CD4-positive, alpha-beta T cell treated with Interleukin-2 at 100 ng/mL for 4 hours (primary cell): ENCODE measurements around the gene MRPS16.

ENCODE experiments used
- DNase-seq: peaks from one replicate; pipeline ENCODE4 v3.0.0-alpha.2; 2020; ENCODE audit warnings: low spot score

Gene MRPS16

DNA sequence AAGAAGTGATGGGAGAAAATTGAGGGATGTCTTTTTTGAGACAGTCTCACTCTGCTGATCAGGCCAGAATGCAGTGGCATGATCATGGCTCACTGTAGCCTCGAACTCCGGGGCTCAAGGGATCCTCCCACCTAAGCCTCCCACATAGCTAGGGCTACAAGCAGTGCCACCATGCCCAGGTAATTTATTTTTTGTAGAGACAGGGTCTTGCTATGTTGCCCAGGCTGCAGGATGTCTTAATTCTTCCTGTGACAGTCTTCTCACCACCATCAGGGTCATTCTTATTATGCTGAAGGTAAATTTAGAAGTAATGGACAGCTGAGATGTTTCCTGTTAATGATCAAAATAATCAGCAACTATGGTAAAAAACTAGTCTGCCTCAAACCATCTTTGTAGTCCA is 12.5 kb downstream of the MRPS16 start:
- DNase-seq: no peak

DNA sequence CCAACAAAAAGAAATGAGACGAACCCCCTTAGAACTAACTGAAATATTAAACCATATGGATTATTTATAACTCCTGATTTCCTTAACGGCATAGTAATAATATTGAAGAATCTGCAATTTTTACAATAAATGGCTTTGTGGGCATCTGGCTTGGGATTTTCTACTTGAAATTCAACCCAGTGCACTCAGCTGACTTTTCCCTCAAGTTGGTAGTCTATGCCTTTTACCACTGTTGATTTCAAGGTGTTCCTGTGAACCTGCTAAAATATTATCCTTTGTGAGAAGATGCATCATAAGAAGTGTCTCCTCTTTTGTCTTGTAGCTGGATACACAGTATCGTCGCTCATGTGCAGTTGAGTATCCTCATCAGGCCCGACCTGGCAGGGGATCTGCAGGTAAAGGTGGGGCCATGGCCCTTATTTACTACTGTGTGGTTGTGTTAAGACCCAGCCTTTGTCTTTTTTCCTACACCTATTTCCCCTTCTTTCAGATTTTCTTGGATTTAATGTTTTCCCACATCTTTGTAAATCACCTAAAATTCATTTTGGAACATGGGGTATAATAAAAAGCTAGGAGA is 13.4 kb downstream of the MRPS16 start:
- DNase-seq: no peak

DNA sequence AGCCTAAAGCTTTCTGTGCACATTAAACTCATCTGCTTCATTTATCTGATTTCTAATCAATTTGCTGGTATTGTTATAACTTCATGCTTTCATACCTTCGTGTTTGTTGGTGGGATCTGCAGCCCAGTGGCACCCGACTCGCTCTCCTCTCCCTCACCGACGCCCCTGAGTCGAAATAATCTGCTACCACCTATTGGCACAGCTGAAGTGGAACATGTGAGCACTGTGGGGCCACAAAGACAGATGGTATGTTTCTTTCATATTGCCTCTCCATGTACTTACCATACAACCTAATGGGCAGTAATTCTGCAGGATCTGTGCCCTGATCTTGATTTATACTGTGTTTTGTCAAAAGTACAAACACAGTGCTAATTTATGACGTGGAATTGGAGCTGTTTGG is 17.7 kb downstream of the MRPS16 start:
- DNase-seq: no peak

DNA sequence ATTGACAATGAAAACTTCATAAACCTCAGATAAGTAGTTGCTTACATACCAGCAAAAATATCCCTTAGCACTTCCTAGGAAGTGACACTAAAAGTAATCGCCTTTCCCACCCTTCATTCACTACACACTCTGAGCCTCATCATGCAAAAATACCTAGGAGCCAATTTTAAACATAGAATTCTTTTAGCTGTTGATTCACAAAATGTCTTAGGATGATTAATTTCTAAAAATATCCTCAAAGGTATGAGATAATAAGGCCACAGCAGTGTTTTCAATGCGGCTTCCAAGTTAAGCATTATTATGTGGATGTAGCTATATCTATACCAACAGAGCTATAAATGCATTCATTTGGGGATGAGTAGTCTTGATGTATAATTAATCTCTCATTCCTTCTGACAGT is 18.6 kb downstream of the MRPS16 start:
- DNase-seq: no peak

DNA sequence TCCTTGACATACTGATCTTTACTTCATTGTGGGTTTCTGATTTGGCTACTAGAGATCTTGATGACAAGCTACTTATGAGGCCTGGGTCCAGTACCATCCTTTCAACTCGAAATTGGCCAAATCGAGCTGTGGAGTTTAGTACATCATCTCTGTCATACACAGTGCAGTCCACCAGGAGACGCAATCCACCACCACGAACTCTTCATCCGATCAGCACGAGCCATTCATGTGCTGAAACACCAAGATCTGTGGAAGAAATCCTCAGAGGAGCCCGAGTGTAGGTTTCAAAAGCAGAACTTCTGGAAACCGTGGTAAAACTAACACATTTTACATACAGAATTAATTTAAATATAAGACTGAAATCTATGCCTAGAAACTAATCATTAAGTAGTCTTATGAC is 19.6 kb downstream of the MRPS16 start:
- no peak for DNase-seq

DNA sequence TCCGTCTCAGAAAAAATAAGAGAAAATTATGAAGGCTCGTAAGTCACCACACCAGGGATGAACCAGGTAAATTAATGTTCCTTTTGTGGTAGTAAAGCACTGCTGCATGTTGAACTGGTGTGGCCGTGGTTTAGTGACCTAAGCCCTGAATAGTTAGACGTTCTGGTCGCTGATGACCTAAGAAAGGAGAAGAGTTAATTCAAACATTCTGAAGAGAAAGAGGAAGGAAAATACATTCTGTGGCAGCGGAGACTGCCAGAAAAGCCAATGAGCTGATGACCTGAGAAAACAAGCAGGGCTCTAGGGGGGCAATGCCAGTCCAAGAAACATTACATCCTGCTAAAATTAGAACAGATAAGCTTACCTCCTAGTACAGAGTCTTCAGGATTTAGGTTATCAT is 22.9 kb downstream of the MRPS16 start:
- no peak for DNase-seq

DNA sequence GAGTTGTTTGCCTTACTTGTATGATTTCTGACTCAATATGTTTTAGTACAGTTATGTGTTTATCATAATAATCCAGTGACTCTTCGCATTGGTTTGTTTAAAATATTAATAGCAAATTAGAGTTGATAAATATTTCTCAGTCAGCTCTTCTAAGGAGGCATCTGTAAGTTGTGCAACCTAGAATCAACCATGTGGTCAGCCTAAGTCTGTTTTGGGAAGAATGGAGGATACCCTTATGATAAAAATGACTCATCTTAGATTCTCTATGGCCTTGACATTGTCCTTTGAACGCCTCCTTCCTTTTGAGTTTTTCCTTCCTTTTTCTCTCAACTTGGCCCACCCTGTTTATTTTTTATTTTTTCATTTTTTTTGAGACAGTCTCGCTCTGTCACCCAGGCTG is 24.2 kb downstream of the MRPS16 start:
- no peak for DNase-seq

DNA sequence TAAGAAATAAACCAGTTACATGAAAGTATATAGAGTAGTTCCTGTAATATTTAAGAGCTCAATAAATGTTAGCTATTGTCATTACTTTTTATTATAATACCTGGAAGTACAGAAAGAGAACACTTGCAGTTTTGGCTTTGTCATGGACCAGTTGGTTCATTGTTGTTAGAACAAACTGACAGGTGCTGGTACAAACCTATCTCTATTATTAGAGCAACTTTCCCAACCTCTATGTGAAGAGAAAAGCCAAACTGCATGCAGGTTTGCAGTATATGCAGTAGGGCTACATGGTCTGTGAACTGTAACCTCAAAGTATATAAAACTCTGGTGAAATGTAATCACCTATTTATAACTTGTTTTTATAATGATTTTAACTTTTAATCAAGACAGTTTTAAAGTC is 25.8 kb downstream of the MRPS16 start:
- no peak for DNase-seq

DNA sequence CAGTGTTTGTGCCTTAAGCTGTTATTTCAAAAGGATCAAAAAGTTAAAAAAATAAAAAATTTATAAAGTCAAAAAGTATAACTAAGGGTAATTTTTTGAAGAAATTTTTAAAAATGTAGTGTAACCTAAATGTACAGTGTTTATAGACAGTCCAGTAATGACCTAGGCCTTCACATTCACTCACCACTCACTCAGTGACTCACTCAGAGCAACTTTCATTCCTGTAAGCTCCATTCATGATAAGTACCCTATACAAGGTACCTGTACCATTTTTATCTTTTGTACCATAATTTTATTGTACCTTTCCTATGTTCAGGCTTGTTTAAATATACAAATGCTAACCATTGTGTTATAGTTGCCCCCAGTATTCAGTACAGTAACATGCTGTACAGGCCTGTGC is 26.9 kb downstream of the MRPS16 start:
- DNase-seq: no peak

DNA sequence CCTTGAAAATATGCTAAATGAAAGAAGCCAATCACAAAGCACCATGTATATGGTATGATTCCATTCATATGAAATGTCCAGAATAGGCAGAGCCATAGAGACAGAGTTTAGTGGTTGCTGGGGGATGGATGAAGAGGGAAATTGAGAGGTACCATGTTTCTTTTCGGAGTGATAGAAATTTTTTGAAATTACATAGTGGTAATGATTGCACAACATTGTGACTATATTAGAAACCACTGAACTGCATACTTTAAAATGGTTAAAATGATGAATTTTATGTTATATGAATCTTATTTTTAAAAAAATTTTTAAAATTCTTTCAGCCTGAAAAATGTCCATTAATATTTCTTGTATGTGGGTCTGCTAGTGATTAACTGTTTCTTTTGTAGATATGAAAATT is 31.5 kb downstream of the MRPS16 start:
- no peak for DNase-seq

DNA sequence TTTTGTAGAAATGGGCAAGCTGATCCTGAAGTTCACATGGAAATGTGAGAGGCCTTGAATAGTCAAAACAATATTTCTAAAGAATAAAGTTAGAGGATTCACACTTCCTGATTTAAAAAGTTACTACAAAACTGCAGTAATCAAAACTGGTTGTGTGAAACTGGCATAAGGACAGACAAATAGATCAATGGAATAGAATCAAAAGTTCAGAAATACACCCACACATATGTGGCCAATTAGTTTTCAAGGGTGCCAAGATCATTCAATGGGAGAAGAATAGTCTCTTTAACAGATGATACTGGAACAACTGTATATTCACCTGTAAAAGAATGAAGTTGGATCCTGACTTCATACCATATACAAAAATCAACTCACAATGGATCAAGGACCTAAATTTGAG is 33.1 kb downstream of the MRPS16 start:
- no peak for DNase-seq

DNA sequence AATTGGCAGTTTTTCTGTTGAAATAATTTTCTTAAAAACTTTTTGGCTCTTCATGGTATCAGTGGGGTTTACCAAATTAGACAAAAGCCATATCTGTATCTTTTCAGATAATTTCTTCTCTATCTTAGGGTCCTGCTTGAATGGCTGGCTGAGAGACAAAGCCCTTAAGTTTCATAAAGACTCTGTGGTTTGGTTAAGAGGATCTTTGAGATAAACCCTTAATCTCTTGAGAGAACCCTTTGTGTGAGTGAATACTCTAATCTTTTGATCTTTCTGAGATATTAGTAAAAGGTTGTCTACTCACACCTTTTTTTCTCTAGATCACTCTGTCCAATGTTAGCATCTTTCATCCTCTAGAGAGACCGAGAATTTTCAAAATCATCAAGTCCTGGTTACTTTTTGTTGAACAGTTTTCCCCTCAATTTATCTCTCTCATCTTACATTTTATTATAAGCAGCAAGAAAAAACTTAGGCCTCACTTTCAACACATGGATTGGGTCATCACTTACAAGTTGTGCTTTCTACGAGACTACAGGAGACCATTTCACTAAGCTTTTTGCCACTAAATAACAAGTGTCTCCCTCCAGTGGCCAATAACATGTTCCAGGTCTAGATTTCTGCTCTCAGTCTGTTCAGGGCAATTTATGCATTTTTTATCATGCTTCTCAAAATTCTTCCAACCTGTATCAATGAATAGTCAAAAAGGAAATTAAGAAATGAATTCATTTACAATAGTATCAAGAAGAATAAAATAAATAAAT is 33.8 kb downstream of the MRPS16 start:
- DNase-seq: no peak

DNA sequence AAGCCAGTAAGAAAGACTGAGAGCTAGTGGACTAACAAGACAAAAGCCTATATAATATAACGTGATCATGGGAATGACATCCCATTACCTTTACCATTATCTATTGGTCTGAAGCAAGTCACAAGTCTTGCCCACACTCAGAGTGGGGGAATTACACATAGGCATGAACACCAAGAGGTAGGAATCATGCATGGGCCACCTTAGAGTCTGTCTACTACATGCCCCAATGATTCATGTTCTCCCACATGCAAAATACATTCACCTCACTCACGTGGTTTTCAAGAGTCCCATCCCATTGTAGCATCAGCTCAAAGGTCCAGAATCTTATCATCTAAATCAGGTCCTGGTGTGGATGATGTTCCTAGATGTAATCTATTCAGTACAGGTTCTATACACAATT is 34.8 kb downstream of the MRPS16 start:
- no peak for DNase-seq

DNA sequence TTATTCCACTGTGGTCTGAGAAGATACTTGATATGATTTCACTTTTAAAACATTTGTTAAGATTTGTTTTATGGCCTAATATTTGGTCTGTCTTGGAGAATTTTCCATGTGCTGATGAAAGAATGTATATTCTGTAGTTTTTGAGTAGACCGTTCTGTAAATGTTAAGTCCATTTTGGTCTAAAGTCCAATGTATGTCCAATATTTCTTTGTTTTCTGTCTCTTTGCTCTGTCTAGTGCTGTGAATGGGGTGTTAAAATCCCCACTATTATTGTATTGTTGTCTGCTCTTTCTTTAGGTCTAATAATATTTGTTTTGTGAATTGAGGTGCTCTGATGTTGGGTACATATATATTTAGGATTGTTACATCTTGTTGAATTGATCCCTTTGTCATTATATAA is 36.7 kb downstream of the MRPS16 start:
- no peak for DNase-seq

DNA sequence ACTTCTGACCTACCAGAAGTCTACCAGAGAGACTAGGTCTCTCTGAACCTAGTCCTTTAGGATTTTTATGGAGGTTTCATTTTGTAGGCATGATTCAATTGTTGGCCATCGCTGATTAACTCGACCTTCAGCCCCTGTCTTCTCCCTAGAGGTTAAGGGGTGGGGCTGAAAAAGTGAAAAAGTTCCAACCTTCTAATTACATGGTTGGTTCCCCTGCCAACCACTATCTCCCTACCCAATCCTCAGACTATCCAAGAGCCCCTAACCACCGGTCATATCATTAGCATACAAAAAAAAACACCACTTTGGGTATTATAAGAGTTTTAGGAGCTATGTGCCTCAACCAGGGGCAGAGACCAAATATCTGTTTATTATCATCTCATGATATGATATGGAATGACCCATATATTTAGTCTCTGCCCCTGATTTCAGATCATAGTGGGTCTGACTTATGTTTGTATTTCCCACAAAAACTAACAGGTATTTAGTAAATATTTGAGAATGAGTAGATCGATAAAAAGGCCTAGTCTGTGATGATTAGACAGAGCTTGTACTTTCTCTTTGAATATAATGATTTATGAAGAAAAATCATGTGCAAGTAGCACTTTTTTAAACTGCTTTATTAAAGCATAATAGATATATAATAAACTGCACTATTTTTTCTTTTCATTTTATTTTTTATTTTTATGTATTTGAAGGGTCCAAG is 41.2 kb downstream of the MRPS16 start:
- no peak for DNase-seq

DNA sequence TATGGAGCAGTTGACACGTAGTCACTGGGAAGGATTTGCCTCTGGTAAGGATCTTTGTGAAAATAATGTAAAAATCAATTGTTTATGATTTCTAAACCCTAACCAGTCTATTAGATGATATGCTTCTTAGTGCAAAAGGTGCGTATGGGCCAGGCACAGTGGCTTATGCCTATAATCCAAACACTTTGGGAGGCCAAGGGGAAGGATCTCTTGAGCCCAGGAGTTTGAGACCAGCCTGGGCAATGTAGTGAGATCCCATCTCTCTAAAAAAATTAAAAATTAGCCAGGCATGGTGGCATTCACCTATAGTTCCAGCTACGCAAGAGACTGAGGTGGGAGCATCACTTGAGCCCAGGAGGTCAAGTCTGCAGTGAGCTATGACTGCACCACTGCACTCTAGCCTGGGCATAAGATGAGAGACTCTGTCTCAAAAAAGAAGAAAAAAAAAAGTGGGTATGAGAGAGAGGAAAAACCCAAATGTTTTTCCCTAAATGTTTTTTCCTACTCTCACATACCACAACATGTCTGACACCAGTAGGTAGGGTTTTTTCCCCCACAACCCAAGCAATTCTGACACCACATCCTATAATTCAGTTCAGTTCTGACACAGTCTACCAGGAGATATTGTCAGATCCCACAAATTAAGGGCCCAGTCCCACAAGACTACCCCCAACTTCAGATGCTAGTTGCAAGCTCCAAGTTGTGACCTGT is 41.9 kb downstream of the MRPS16 start:
- DNase-seq: no peak

DNA sequence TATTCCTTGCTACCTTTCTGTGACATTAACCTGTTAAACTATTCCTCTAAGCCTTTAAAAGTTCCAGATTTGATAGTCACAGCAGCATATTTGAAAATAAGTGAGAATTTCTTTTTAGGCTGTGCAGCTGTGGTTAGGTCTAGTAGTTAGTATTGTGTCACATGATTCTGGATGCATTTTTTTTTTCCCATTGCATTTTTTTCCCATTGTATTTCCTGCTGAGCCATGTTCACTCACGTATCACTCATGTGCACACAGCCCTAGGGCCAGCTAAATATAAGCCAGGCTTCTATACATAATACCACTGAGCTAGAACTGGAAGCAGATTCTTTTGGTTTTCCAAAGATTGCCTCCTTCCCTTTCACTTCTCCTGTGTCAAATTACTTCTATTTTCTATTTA is 42.7 kb downstream of the MRPS16 start:
- DNase-seq: no peak

DNA sequence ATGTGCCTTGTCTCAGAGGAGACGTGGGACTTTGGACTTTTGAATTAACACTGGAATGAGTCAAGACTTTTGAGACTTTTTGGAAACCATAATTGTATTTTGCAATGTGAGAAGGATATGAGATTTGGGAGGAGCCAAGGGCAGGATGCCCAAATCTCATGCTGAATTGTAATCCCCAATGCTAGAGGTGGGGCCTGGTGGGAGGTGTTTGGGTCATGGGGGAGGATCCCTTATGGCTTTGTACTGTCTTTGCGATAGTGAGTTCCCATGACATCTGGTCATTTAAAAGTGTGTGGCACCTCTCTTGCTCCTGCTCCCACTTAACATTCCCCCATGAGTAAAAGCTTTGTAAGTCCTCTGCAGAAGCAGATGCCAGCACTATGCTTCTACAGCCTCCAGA is 44.6 kb downstream of the MRPS16 start:
- DNase-seq: no peak

DNA sequence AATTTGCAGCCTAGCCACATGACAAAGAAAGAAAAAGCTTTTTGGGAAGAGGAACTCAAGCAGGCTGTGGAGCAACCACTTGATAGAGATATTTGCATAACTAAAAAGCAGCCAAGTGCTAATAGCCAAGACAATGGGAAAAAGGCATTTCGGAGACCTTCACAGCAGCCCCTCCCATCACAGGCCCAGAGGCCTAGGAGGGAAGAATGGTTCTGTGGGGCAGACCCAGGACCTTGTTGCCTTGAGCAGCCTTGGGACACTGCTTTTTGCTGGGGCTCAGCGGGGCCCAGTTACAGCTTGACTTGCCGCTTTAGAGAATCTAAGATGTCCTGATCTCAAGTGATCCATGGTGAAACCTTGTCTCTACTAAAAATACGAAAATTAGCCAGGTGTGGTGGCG is 46.1 kb downstream of the MRPS16 start:
- DNase-seq: no peak

DNA sequence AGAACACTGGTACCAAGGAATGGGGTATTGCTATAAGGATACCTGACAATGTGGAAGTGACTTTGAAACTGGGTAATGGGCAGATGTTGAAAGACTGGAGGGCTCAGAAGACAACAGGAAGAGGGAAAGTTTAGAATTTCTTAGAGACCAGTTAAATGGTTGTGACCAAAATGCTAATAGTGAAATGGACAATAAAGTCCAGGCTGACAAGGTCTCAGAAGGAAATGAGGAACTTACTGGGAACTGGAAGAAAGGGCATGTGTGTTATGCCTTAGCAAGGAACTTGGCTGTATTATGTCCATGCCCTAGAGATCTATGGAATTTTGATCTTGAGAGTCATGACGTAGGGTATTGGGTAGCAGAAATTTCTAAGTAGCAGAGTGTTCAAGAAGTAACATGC is 46.6 kb downstream of the MRPS16 start:
- no peak for DNase-seq

DNA sequence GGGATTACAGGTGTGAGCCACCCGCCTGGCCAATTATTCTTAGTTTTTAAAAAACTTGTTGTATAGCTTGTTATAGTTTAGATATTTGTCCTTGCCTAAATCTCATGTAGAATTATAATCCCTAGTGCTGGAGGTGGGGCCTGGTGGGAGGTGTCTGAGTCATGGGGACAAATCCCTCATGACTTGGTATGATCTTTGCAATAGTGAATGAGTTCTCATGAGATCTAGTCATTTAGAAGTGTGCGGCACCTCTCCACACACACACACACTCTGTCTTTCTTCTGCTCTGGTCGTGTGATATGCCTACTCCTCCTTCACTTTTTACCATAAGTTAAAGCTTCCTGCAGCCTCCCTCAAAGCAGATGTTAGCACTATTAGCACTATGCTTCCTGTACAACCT is 47.4 kb downstream of the MRPS16 start:
- no peak for DNase-seq
